Chondrocyte (in vitro differentiated cells): Measurements from ENCODE around the gene ALDH1L1. TPM values are rescaled to one million over a fixed set of nuclear protein-coding genes. Genes with fewer than 3 reads are reported as not detected.

ENCODE experiments used
- DNase-seq: peaks from one replicate; pipeline ENCODE4 v3.0.0; 2021; ENCODE audit warnings: mixed read lengths, low spot score
- H3K27ac Mint-ChIP-seq: one replicate; pipeline ENCODE4 v1.8.0; 2021; ENCODE audit warnings: mild to moderate bottlenecking, moderate library complexity, mixed read lengths; ENCODE audit not compliant: unreplicated experiment
- H3K27me3 Mint-ChIP-seq: 2 replicates; pipeline ENCODE4 v1.8.0; 2021; ENCODE audit warnings: low read depth, mixed read lengths
- H3K36me3 Mint-ChIP-seq: 2 replicates; pipeline ENCODE4 v1.8.0; 2021; ENCODE audit warnings: low read depth, mixed read lengths
- H3K4me1 Mint-ChIP-seq: 2 replicates; pipeline ENCODE4 v1.8.0; 2021; ENCODE audit warnings: low read depth, mild to moderate bottlenecking, mixed read lengths
- H3K4me3 Mint-ChIP-seq: one replicate; pipeline ENCODE4 v1.8.0; 2021; ENCODE audit warnings: mild to moderate bottlenecking, moderate library complexity, mixed read lengths; ENCODE audit not compliant: unreplicated experiment
- H3K9me3 Mint-ChIP-seq: 2 replicates; pipeline ENCODE4 v1.8.0; 2021; ENCODE audit warnings: low read depth, mixed read lengths
- total RNA-seq: library from RNA; stranded (reverse); gene quantifications from 3 replicates; pipeline ENCODE4 v1.2.1, GENCODE V29; 2021
- TF ChIP-seq, protein P1 (sequence below): fragments of 200-600 bp; sonication (generic); IDR thresholded peaks from 2 replicates; pipeline ENCODE4 v1.5.0; 2021; ENCODE audit warnings: antibody characterized with exemption, mild to moderate bottlenecking, moderate library complexity

The ALDH1L1 gene
- total RNA-seq, 1 donor from 2014 or later = 0.60 TPM

DNA sequence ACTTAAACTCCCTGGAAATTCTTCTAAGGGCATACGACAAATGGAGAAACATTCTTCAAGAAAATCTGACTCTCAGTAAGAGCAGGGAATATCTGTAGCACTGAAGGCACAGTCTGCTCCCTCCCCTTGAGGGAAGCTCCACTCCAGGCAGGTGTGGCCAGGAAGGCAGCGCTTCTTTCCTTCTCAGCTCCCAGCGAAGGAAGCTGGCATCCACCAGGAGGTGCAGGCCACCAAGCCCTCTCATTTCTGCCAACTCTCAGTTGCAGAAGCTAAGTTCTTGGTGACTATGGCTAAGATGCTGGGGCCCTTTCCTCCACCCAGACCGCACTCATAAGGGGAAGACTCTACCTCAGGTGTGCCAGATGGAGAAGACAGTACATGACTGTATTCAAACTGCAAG lies 58.8 kb downstream of the ALDH1L1 start:
- no peak overlapping the region for H3K4me3 Mint-ChIP-seq
- H3K27me3 Mint-ChIP-seq = peaks cover 20% of the 10 kb centered on the region

DNA sequence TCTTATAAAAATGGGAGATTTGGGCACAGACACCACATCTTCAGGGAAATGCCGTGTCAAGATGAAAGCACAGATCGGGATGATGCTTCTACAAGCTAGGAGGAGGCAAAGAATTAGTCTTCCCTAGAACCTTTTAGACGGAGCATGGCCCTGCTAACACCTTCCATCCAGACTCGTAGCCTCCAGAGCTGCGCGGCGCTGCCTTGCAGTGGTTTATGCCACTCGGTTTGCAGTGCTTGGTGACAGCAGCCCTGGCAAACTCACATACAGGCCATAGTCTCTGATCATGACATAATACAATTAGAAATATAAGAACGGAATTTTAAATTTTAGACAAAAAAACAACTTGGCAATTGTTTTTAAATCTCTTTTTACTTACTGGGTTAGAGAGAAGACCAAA lies 59.3 kb downstream of the ALDH1L1 start:
- TF ChIP-seq, protein P1, sequence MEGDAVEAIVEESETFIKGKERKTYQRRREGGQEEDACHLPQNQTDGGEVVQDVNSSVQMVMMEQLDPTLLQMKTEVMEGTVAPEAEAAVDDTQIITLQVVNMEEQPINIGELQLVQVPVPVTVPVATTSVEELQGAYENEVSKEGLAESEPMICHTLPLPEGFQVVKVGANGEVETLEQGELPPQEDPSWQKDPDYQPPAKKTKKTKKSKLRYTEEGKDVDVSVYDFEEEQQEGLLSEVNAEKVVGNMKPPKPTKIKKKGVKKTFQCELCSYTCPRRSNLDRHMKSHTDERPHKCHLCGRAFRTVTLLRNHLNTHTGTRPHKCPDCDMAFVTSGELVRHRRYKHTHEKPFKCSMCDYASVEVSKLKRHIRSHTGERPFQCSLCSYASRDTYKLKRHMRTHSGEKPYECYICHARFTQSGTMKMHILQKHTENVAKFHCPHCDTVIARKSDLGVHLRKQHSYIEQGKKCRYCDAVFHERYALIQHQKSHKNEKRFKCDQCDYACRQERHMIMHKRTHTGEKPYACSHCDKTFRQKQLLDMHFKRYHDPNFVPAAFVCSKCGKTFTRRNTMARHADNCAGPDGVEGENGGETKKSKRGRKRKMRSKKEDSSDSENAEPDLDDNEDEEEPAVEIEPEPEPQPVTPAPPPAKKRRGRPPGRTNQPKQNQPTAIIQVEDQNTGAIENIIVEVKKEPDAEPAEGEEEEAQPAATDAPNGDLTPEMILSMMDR = no peak
- DNase-seq = peak; percentile 51
- H3K9me3 Mint-ChIP-seq = peaks cover 3% of the 10 kb centered on the region
- H3K4me3 Mint-ChIP-seq = no peak overlapping the region
- no peaks in the 10 kb centered on the region for H3K4me1 Mint-ChIP-seq
- no peaks in the 10 kb centered on the region for H3K36me3 Mint-ChIP-seq
- peaks cover 20% of the 10 kb centered on the region for H3K27me3 Mint-ChIP-seq
- H3K27ac Mint-ChIP-seq = no peak overlapping the region

More for the DNA sequence above, 58.8 kb downstream of the ALDH1L1 start:
- Mint-ChIP-seq H3K4me1 (no peaks in the 10 kb centered on the region), H3K36me3 (no peaks in the 10 kb centered on the region), H3K9me3 (peaks cover 3% of the 10 kb centered on the region), H3K27ac (no peak overlapping the region)
- TF ChIP-seq, protein P1 = no peak
- DNase-seq = no peak

DNA sequence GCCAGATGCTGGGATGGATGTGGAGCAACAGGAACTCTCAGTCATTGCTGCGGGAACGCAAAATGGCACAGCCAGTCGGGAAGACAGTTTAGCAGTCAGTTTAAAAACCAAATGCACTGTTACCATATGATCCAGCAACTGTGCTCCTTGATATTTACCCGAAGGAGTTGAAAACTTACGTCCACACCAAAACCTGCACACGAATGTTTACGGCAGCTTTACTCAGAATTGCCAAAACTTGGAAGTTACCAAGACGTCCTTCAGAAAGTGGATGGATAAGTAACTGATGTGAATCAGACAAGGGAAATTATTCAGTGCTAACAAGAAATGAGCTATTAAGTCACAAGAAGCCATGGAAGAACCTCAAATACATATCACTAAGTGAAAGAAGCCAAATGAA lies 60.4 kb downstream of the ALDH1L1 start:
- Mint-ChIP-seq H3K36me3 (no peaks in the 10 kb centered on the region), H3K9me3 (peaks cover 3% of the 10 kb centered on the region), H3K4me3 (no peak overlapping the region), H3K27ac (no peak overlapping the region), H3K27me3 (peaks cover 20% of the 10 kb centered on the region), H3K4me1 (no peaks in the 10 kb centered on the region)
- no peak for DNase-seq
- TF ChIP-seq, protein P1 = no peak

DNA sequence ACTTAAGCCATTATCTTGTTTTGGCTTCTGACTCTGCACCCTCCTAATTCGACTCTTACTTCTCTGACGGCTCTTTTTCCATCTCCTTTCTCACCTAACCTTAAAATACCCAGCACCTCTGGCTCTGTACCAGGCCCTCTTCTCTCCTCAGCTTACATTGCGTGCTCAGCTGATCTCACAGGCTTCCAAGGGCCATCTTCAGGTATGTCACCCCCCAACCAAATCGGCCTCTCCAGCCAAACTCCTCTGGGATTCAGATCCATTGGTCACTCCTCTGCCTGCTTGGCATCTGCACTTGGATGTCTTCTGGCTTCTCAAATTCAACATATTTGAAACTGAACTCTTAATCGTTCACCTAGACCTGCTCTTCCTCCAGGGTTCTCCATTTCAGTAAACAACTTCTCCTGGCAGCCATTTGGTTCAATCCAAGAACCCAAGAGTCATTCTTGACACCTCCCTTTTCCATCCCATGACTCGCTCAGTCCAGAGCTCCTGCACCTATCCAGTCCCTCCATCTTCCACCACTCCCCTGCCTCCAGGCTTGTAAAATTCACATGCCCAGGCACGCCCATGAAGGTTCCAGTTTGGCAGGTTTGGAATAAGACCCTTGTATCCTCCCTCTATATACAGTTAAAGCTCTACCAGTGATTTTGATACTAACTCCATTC lies 61.2 kb downstream of the ALDH1L1 start:
- TF ChIP-seq, protein P1 = no peak
- Mint-ChIP-seq H3K27me3 (peaks cover 20% of the 10 kb centered on the region), H3K9me3 (peaks cover 3% of the 10 kb centered on the region), H3K4me3 (no peak overlapping the region), H3K4me1 (no peaks in the 10 kb centered on the region), H3K36me3 (no peaks in the 10 kb centered on the region), H3K27ac (no peak overlapping the region)
- no peak for DNase-seq

DNA sequence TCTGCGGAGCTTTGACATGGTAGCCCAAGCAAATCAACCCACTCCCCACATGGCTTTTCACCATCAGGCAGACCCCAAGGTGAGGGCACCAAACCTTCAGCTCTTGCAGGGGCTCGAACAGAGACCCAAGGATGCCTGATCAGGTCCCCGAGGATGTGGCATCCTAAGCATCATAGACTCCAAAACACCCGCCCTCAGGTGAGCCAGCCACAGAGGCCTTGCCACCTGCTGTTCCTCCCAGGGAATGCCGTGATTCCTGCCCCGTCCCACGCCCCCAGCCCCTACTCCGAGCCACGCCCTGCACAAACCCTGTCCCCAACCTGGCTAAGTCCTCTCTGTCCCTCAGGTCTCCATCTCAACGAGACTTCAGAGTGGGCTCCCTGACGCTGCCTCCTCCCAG lies 61.8 kb downstream of the ALDH1L1 start:
- TF ChIP-seq, protein P1 = no peak
- no peak overlapping the region for H3K27ac Mint-ChIP-seq
- H3K4me1 Mint-ChIP-seq = no peaks in the 10 kb centered on the region
- no peaks in the 10 kb centered on the region for H3K36me3 Mint-ChIP-seq
- no peak overlapping the region for H3K4me3 Mint-ChIP-seq
- H3K27me3 Mint-ChIP-seq = peaks cover 20% of the 10 kb centered on the region
- peaks cover 3% of the 10 kb centered on the region for H3K9me3 Mint-ChIP-seq
- peak; percentile 81 for DNase-seq
